Neural progenitor cell (in vitro differentiated cells): ENCODE measurements around the gene XKR8.

ENCODE experiments used
- CTCF ChIP-seq: fragments of 200-600 bp; sonication (generic); IDR thresholded peaks from 2 replicates; pipeline ENCODE4 v1.5.1; 2017; ENCODE audit warnings: antibody characterized with exemption, mild to moderate bottlenecking
- EZH2 ChIP-seq: fragments of 200-600 bp; sonication (generic); IDR thresholded peaks from 2 replicates; pipeline ENCODE4 v1.6.1; 2017; ENCODE audit warnings: antibody characterized with exemption, mild to moderate bottlenecking, moderate library complexity

GRCh38 chr1:27972141-27972540, 12.4 kb downstream of the XKR8 start:
- TF ChIP-seq CTCF (no peak), EZH2 (no peak)
